Measurements from ENCODE around the gene C10orf67. TPM values are rescaled to one million over a fixed set of nuclear protein-coding genes. Genes with fewer than 3 reads are reported as not detected.

The C10orf67 gene
- total and polyA plus RNA-seq, 9 donors: 0.08 to 1.0 (median 0.28) TPM

DNA sequence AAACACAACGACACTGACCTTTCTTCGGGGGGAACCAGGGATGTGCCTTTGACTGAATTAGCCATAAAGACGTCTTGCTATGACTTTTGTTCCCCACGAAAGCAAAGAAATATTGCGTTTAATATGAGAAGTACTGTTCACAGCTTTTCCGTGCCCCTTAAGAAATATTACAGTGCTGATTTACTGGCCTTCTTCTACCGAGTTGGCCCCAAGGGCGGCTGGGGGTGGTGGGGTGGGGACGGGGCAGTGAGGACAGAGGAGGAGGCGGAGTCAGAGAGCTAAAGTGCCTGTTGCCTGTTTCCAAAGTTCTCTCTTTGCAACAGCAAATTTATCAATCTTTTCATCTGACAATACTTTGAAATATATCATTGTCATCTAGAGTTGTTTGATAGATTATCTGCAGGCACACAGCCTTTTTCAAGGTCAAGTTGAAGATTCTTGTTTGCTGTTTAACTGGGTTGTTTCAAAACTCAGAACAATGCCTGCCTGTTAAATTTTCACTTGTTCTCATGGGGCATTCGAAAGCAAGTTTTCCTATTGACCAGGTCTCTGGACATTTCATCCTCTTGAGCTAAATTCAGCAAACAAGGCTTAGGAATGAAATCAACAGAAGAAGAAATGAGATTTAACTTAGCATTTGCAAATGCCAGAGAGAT lies 143.5 kb downstream of the C10orf67 start:
- Histone ChIP-seq H3K27me3 (no peaks in the 10 kb centered on the region), H3K9me3 (no peaks in the 10 kb centered on the region), H3K4me3 (no peak overlapping the region), H3K27ac (no peak overlapping the region), H3K36me3 (no peaks in the 10 kb centered on the region), H3K4me1 (ENCODE audit: insufficient read depth) (no peaks in the 10 kb centered on the region)
- DNase-seq: no peak
- intact Hi-C loops (cut with DNase I): no loop called here
- WGBS, 3 donors: 4% methylated on average over 11 of the region's 11 CpGs
- no peak for TF ChIP-seq POLR2A (IDR thresholded peaks at IDR 0.05)
- TF ChIP-seq, protein P1, sequence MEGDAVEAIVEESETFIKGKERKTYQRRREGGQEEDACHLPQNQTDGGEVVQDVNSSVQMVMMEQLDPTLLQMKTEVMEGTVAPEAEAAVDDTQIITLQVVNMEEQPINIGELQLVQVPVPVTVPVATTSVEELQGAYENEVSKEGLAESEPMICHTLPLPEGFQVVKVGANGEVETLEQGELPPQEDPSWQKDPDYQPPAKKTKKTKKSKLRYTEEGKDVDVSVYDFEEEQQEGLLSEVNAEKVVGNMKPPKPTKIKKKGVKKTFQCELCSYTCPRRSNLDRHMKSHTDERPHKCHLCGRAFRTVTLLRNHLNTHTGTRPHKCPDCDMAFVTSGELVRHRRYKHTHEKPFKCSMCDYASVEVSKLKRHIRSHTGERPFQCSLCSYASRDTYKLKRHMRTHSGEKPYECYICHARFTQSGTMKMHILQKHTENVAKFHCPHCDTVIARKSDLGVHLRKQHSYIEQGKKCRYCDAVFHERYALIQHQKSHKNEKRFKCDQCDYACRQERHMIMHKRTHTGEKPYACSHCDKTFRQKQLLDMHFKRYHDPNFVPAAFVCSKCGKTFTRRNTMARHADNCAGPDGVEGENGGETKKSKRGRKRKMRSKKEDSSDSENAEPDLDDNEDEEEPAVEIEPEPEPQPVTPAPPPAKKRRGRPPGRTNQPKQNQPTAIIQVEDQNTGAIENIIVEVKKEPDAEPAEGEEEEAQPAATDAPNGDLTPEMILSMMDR (IDR thresholded peaks at IDR 0.05): no peak
- TF ChIP-seq EP300 (IDR thresholded peaks at IDR 0.05): no peak

GRCh38 chr10:23200586-23200985 lies 144.0 kb downstream of the C10orf67 start:
- 4 to 5% (median 4%) methylated on average over 12 of the region's 12 CpGs for whole genome bisulfite sequencing, 3 donors
- no peaks in the 10 kb centered on the region for H3K9me3 ChIP-seq
- H3K4me3 ChIP-seq: no peak overlapping the region
- intact Hi-C loops (cut with DNase I): no loop called here
- no peaks in the 10 kb centered on the region for H3K36me3 ChIP-seq
- no peaks in the 10 kb centered on the region for H3K27me3 ChIP-seq
- H3K4me1 ChIP-seq (ENCODE audit: insufficient read depth): no peaks in the 10 kb centered on the region
- no peak overlapping the region for H3K27ac ChIP-seq
- no peak for DNase-seq
- no peak for TF ChIP-seq EP300 (IDR thresholded peaks at IDR 0.05)
- TF ChIP-seq, protein P1 (IDR thresholded peaks at IDR 0.05): no peak
- TF ChIP-seq POLR2A (IDR thresholded peaks at IDR 0.05): no peak

GRCh38 chr10:23199768-23200511 lies 144.7 kb downstream of the C10orf67 start:
- no peak for DNase-seq
- no peaks in the 10 kb centered on the region for H3K9me3 ChIP-seq
- no peaks in the 10 kb centered on the region for H3K27me3 ChIP-seq

DNA sequence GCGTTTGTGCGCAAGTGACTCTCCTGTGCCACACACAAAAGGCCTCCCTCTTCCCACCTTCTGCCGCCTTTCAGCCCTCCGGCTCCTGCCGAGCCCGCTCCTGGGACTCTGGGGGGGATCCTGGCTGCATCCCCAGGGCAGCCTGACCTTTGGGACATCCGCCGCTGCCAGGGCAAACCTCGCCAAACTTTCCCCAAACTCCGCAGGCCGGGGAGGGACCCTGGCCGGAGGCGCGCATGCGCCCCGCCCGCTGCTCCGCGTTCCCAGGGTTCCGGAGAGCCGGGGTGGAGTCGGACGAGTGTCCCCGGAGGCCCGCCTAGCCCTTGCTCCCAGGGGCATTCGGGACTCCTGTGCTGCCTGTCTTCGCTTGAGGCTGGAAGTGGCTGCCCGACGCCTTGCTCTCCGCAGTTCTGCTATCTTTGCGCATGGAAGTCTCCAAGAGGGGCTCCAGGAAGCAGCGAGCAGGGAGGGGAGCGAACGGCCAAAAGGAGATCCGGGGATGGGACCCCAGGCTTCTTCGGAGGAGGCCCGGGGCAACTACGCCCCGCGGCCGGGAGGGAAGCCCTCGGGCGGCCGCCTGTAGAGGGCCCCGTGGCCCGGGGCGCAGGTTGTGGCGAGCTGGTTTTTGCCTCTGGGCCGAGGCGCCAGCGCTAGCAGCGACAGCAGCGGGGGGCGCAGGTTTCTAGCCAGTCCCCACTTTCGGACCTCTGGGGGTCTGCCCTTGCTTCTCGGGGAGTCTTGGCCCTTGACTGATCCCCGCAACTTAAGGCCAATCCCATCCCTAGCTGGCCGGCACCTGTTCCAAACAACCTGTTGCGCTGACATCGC lies 145.4 kb downstream of the C10orf67 start:
- H3K4me3 ChIP-seq: no peak overlapping the region
- H3K9me3 ChIP-seq: no peaks in the 10 kb centered on the region
- no peak for DNase-seq
- H3K27me3 ChIP-seq: no peaks in the 10 kb centered on the region
- peaks cover 2% of the 10 kb centered on the region for H3K4me1 ChIP-seq (ENCODE audit: insufficient read depth)
- intact Hi-C loops (cut with DNase I): no loop called here
- 0 to 1% (median 1%) methylated on average over 54 to 60 of the region's 60 CpGs for WGBS, 3 donors
- TF ChIP-seq, protein P1 (IDR thresholded peaks at IDR 0.05): no peak
- TF ChIP-seq EP300 (IDR thresholded peaks at IDR 0.05) (no peak), POLR2A (IDR thresholded peaks at IDR 0.05) (no peak)
- no peaks in the 10 kb centered on the region for H3K36me3 ChIP-seq
- no peak overlapping the region for H3K27ac ChIP-seq

More at GRCh38 chr10:23199768-23200511, 144.7 kb downstream of the C10orf67 start:
- no peak for TF ChIP-seq POLR2A (IDR thresholded peaks at IDR 0.05)
- no peak for TF ChIP-seq EP300 (IDR thresholded peaks at IDR 0.05)
- TF ChIP-seq, protein P1 (IDR thresholded peaks at IDR 0.05): no peak
- Histone ChIP-seq H3K36me3 (no peaks in the 10 kb centered on the region), H3K27ac (no peak overlapping the region), H3K4me1 (ENCODE audit: insufficient read depth) (peaks cover 2% of the 10 kb centered on the region), H3K4me3 (no peak overlapping the region)
- intact Hi-C loops (cut with DNase I): no loop called here
- 1 to 2% (median 2%) methylated on average over 30 of the region's 30 CpGs for WGBS, 3 donors
